H1 (cell line): ENCODE measurements around the gene NAV2. TPM values are rescaled to one million over a fixed set of nuclear protein-coding genes. Genes with fewer than 3 reads are reported as not detected.

ENCODE experiments used
- CTCF ChIA-PET: fragments of 300-600 bp; sonication (Branson Sonifier 250); formaldehyde crosslinking; loops from one replicate; lab custom pipeline; 2021; ENCODE audit not compliant: partially characterized antibody; lab: Charles Lee
- POLR2A ChIA-PET: fragments of 300-600 bp; sonication (Branson Sonifier 250); formaldehyde crosslinking; loops from one replicate; lab custom pipeline; 2021; ENCODE audit warnings: inconsistent platforms; ENCODE audit not compliant: partially characterized antibody; lab: Charles Lee
- DNase-seq, 2 experiments: peaks; one replicate each; pipeline versions ENCODE4 v3.0.0 to v3.0.0-alpha.2; 2010 to 2022; ENCODE audit warnings: low spot score in 2 of 2, low read depth in 1 of 2, mixed read lengths in 1 of 2
- FAIRE-seq: peaks from 2 replicates; lab custom pipeline; 2011; peaks lifted over from hg19 to GRCh38; lab: Jason Lieb, UNC
- H2AFZ ChIP-seq: 2 replicates; pipeline ENCODE4 v1.8.1; 2012; ENCODE audit warnings: low read length, inconsistent platforms
- H2AK5ac ChIP-seq: 2 replicates; pipeline ENCODE4 v1.6.1; 2013; ENCODE audit warnings: low read depth, low read length
- H2BK120ac ChIP-seq: replicated peaks from 2 replicates; pipeline ENCODE3; 2013; ENCODE audit warnings: low read depth, low read length, inconsistent platforms
- H2BK12ac ChIP-seq: 2 replicates; pipeline ENCODE4 v1.6.1; 2013; ENCODE audit warnings: low read depth, low read length
- H2BK15ac ChIP-seq: 2 replicates; pipeline ENCODE4 v1.6.1; 2013; ENCODE audit warnings: low read length
- H2BK20ac ChIP-seq: 2 replicates; pipeline ENCODE4 v1.6.1; 2013; ENCODE audit warnings: low read length
- H2BK5ac ChIP-seq: 2 replicates; pipeline ENCODE4 v1.6.1; 2013; ENCODE audit warnings: low read depth, low read length
- H3K14ac ChIP-seq: 2 replicates; pipeline ENCODE4 v1.6.1; 2013; ENCODE audit warnings: inconsistent platforms; ENCODE audit not compliant: insufficient read length
- H3K18ac ChIP-seq: 2 replicates; pipeline ENCODE4 v1.6.1; 2013; ENCODE audit warnings: low read length; ENCODE audit errors: extremely low read depth
- H3K23ac ChIP-seq: 2 replicates; pipeline ENCODE4 v1.6.1; 2013; ENCODE audit warnings: inconsistent platforms; ENCODE audit not compliant: insufficient read length
- H3K23me2 ChIP-seq: 2 replicates; pipeline ENCODE4 v1.6.1; 2013; ENCODE audit warnings: low read depth, low read length
- H3K27ac ChIP-seq: 2 replicates; pipeline ENCODE4 v1.6.1; 2011; ENCODE audit warnings: low read depth, low read length, inconsistent platforms
- H3K27me3 ChIP-seq, 4 experiments: replicated peaks in 1 of 4; 1 replicate in 1 of 4; 2 replicates in 3 of 4; pipeline versions ENCODE4 v1.6.1 to v1.8.1; 2011 to 2013; ENCODE audit warnings: low read length in 3 of 4, mild to moderate bottlenecking in 3 of 4, inconsistent platforms in 2 of 4, mixed read lengths in 2 of 4, moderate library complexity in 1 of 4; ENCODE audit not compliant: control insufficient read depth in 3 of 4, insufficient read depth in 3 of 4; ENCODE audit errors: extremely low read depth in 1 of 4
- H3K36me3 ChIP-seq, 4 experiments: 2 replicates each; pipeline versions ENCODE4 v1.6.1 to v1.8.1; 2011 to 2013; ENCODE audit warnings: mild to moderate bottlenecking in 4 of 4, low read length in 3 of 4, moderate library complexity in 2 of 4, control low read depth in 1 of 4, inconsistent platforms in 1 of 4; ENCODE audit not compliant: insufficient read depth in 4 of 4, control insufficient read depth in 2 of 4
- H3K4ac ChIP-seq: replicated peaks from 2 replicates; pipeline ENCODE3; 2013; ENCODE audit warnings: low read length, low read depth, mixed read lengths, inconsistent platforms; ENCODE audit not compliant: insufficient read length
- H3K4me1 ChIP-seq, 4 experiments: replicated peaks in 1 of 4; 1 replicate in 1 of 4; 2 replicates in 3 of 4; pipeline versions ENCODE4 v1.6.1 to v1.8.1; 2011 to 2013; ENCODE audit warnings: low read length in 3 of 4, inconsistent platforms in 2 of 4, mixed read lengths in 1 of 4; ENCODE audit not compliant: insufficient read depth in 4 of 4, control insufficient read depth in 3 of 4
- H3K4me2 ChIP-seq, 2 experiments: 2 replicates each; pipeline versions ENCODE4 v1.6.1 to v1.8.1; 2011 to 2013; ENCODE audit warnings: low read depth in 2 of 2, low read length in 2 of 2, control low read depth in 1 of 2, inconsistent platforms in 1 of 2, mild to moderate bottlenecking in 1 of 2; ENCODE audit not compliant: insufficient read depth in 1 of 2
- H3K4me3 ChIP-seq, 4 experiments: fragments of 200-600, 300-600 bp in 1 of 4; sonication (generic), shearing (Covaris generic), sonication (Bioruptor Twin) in 1 of 4; 2 replicates each; pipeline versions ENCODE4 v1.5.1 to v1.8.1; 2011 to 2016; ENCODE audit warnings: low read length in 4 of 4, low read depth in 3 of 4, control low read depth in 2 of 4, inconsistent platforms in 2 of 4, mild to moderate bottlenecking in 2 of 4, mixed read lengths in 1 of 4, moderate library complexity in 1 of 4; ENCODE audit not compliant: insufficient read depth in 2 of 4; ENCODE audit errors: extremely low read depth in 1 of 4
- H3K56ac ChIP-seq: replicated peaks from 2 replicates; pipeline ENCODE3; 2013; ENCODE audit warnings: low read depth, mild to moderate bottlenecking, mixed read lengths, low read length, inconsistent platforms; ENCODE audit not compliant: insufficient read length
- H3K79me1 ChIP-seq: 2 replicates; pipeline ENCODE4 v1.6.1; 2013; ENCODE audit warnings: low read depth, low read length, control low read depth
- H3K79me2 ChIP-seq, 2 experiments: 2 replicates each; pipeline versions ENCODE4 v1.6.1 to v1.8.1; 2012 to 2013; ENCODE audit warnings: low read length in 2 of 2, mild to moderate bottlenecking in 2 of 2, inconsistent platforms in 1 of 2; ENCODE audit not compliant: insufficient read depth in 2 of 2, control insufficient read depth in 1 of 2
- H3K9ac ChIP-seq, 4 experiments: replicated peaks in 1 of 4; 1 replicate in 1 of 4; 2 replicates in 3 of 4; pipeline versions ENCODE4 v1.6.1 to v1.8.1; 2011 to 2013; ENCODE audit warnings: low read depth in 3 of 4, low read length in 3 of 4, control low read depth in 2 of 4, mild to moderate bottlenecking in 2 of 4, moderate library complexity in 2 of 4, inconsistent platforms in 1 of 4; ENCODE audit errors: extremely low read depth in 1 of 4
- H3K9me3 ChIP-seq, 2 experiments: 2 replicates each; pipeline versions ENCODE4 v1.6.1 to v1.8.1; 2012 to 2013; ENCODE audit warnings: mild to moderate bottlenecking in 2 of 2, moderate library complexity in 2 of 2, control low read depth in 1 of 2, inconsistent platforms in 1 of 2, low read depth in 1 of 2, low read length in 1 of 2, mixed read lengths in 1 of 2; ENCODE audit not compliant: insufficient read depth in 2 of 2
- H4K20me1 ChIP-seq, 2 experiments: replicated peaks in 1 of 2; 2 replicates each; pipeline versions ENCODE3 to v1.8.1; 2011 to 2013; ENCODE audit warnings: inconsistent platforms in 2 of 2, low read length in 2 of 2, mild to moderate bottlenecking in 1 of 2; ENCODE audit not compliant: insufficient read depth in 2 of 2, control insufficient read depth in 1 of 2
- H4K5ac ChIP-seq: 2 replicates; pipeline ENCODE4 v1.6.1; 2013; ENCODE audit warnings: low read length, low read depth, mixed read lengths, inconsistent platforms; ENCODE audit not compliant: insufficient read length
- H4K8ac ChIP-seq: 2 replicates; pipeline ENCODE4 v1.8.0; 2013; ENCODE audit warnings: mild to moderate bottlenecking, moderate library complexity, low read length, inconsistent platforms; ENCODE audit not compliant: insufficient read depth; ENCODE audit errors: extremely low read depth
- H4K91ac ChIP-seq: replicated peaks from 2 replicates; pipeline ENCODE3; 2013; ENCODE audit warnings: low read length, mixed read lengths, inconsistent platforms; ENCODE audit not compliant: insufficient read length
- CBX5 ChIP-seq: fragments of 300-800, 300-1000 bp; sonication (generic); IDR thresholded peaks from 2 replicates; pipeline ENCODE4 v1.7.1; 2016; ENCODE audit warnings: antibody characterized with exemption, low read length, low read depth
- CBX8 ChIP-seq: fragments of 300-800, 300-1000 bp; sonication (generic); IDR thresholded peaks from 2 replicates; pipeline ENCODE4 v1.7.1; 2016; ENCODE audit warnings: low read depth, low read length, borderline replicate concordance
- CEBPB ChIP-seq: IDR thresholded peaks from 2 replicates; pipeline ENCODE4 v1.6.1; 2012; ENCODE audit warnings: low read depth, low read length
- HDAC6 ChIP-seq: IDR thresholded peaks from one replicate; pipeline ENCODE4 v1.7.1; 2012; ENCODE audit warnings: low read depth, mild to moderate bottlenecking, inconsistent platforms, low read length, moderate library complexity
- MAFK ChIP-seq: IDR thresholded peaks from 2 replicates; pipeline ENCODE4 v1.6.1; 2012; ENCODE audit warnings: low read depth, mild to moderate bottlenecking, improper control_type of control experiment, low read length
- NANOG ChIP-seq: IDR thresholded peaks from 2 replicates; pipeline ENCODE4 v1.6.1; 2011; ENCODE audit warnings: low read length, low read depth, mild to moderate bottlenecking, inconsistent platforms; ENCODE audit not compliant: insufficient read depth, poor library complexity, severe bottlenecking
- NRF1 ChIP-seq: IDR thresholded peaks from 2 replicates; pipeline ENCODE4 v1.6.1; 2011; ENCODE audit warnings: mild to moderate bottlenecking, low read depth, low read length, improper control_type of control experiment
- POU5F1 ChIP-seq: IDR thresholded peaks from 2 replicates; pipeline ENCODE4 v1.6.1; 2011; ENCODE audit warnings: low read depth, mild to moderate bottlenecking, low read length, moderate library complexity
- RBBP5 ChIP-seq: IDR thresholded peaks from 2 replicates; pipeline ENCODE4 v1.7.1; 2012; ENCODE audit warnings: low read depth, mild to moderate bottlenecking, inconsistent platforms, low read length, moderate library complexity, borderline replicate concordance
- RNF2 ChIP-seq: fragments of 200-900, 300-1000 bp; sonication (generic); IDR thresholded peaks from 2 replicates; pipeline ENCODE4 v1.7.1; 2016; ENCODE audit warnings: borderline replicate concordance, low read depth, mild to moderate bottlenecking, antibody characterized with exemption, low read length; ENCODE audit not compliant: poor library complexity, severe bottlenecking; ENCODE audit errors: missing control alignments
- SIN3A ChIP-seq, 2 experiments: IDR thresholded peaks in 1 of 2; conservative IDR thresholded peaks in 1 of 2; 2 replicates each; pipeline ENCODE4 v1.6.1; 2011 to 2012; ENCODE audit warnings: low read length in 2 of 2, improper control_type of control experiment in 1 of 2, low read depth in 1 of 2, mild to moderate bottlenecking in 1 of 2
- SRF ChIP-seq: IDR thresholded peaks from 2 replicates; pipeline ENCODE4 v1.6.1; 2011; ENCODE audit warnings: mild to moderate bottlenecking, low read depth, low read length, moderate library complexity
- TAF1 ChIP-seq: IDR thresholded peaks from 2 replicates; pipeline ENCODE4 v1.6.1; 2011; ENCODE audit warnings: mild to moderate bottlenecking, low read depth, low read length
- YY1 ChIP-seq: IDR thresholded peaks from 2 replicates; pipeline ENCODE4 v1.6.1; 2011; ENCODE audit warnings: low read depth, mild to moderate bottlenecking, low read length
- WGBS, 2 experiments: shearing (Covaris generic) in 1 of 2; methylation state at CpG; one replicate each; pipeline versions ENCODE4 v1.1.6 to v1.1.7; 2013 to 2015; ENCODE audit warnings: low lambda C conversion rate in 2 of 2, mixed read lengths in 2 of 2, inconsistent platforms in 1 of 2, low coverage in 1 of 2, missing lambda C conversion rate in 1 of 2; ENCODE audit not compliant: insufficient replicate concordance in 2 of 2, insufficient coverage in 1 of 2, insufficient read length in 1 of 2; ENCODE audit errors: extremely low coverage in 1 of 2, missing lambda C conversion rate in 1 of 2; 5-methylcytosine and 5-hydroxymethylcytosine counted together
- polyA plus RNA-seq, 7 experiments: library from polyadenylated mRNA; depleted of rRNA in 3 of 7; stranded (reverse) in 5 of 7; unstranded in 2 of 7; fragments of >200 nt in 5 of 7; fragments of 200-250 nt in 2 of 7; gene quantifications; 1 replicate in 5 of 7; 2 replicates in 1 of 7; 4 replicates in 1 of 7; pipeline versions ENCODE4 v1.2.1 to v1.2.3, GENCODE V29; 2011 to 2013; ENCODE audit warnings: missing spikeins in 2 of 7, mixed read lengths in 2 of 7
- total RNA-seq: library from RNA; stranded (reverse); fragmentation: NEBNext Ultra II Directional; extraction: Animal tissue kit (Norgen Biotek cat#: 25700); gene quantifications from 2 replicates; pipeline ENCODE4 v1.2.1, GENCODE V29; 2021

Gene NAV2
- total and polyA plus RNA-seq, 2 of the 8 experiments (the other 6 are each of a cell fraction or from before 2014, with no cell fraction given), result 35.6 to 73.6 TPM

DNA sequence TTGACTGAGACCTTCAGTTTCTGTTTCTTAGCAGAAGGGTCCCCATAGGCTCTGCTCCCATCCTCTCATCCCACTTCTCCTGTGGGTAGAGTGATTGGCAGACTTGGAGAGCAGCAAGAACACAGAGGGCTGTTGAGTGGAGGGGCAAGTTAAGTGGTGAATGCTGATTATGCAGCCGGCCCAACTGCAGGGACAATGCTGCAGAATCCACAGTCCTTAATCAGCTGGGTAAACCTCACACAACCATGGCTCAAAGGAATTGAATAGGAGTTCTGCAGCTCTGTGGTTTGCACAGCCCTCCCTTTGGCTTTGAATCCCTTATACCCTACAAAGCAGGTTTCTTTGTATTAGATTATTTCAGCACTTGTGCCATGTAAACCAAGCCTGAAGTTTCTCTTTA is 161.1 kb downstream of the NAV2 start:
- no peaks in the 10 kb centered on the region for H3K9me3 ChIP-seq
- FAIRE-seq, result no peak
- H3K4me1 ChIP-seq, result peaks cover 6 to 31% (median 19%) of the 10 kb centered on the region in 4 experiments
- 0 out of 4 replicates have a peak overlapping the region, but pooled peaks of 1 of the 2 experiments have one; percentile 3 for H3K4me2 ChIP-seq
- H3K56ac ChIP-seq, result no peak overlapping the region
- H2AFZ ChIP-seq, result no peak overlapping the region
- no peaks in the 10 kb centered on the region for H4K20me1 ChIP-seq
- H2BK12ac ChIP-seq, result no peak overlapping the region
- POLR2A ChIA-PET, result interaction anchor here (0.7 kb wide), 1 partner anchor 171 kb away, joined by 3 read pairs; no protein-coding TSS in a partner anchor
- DNase-seq, result no peak
- H4K5ac ChIP-seq, result no peak overlapping the region
- no peak overlapping the region for H3K4me3 ChIP-seq
- no peak overlapping the region for H2AK5ac ChIP-seq
- H3K23ac ChIP-seq, result no peak overlapping the region
- no peaks in the 10 kb centered on the region for H3K23me2 ChIP-seq
- peak overlapping the region; percentile 86; the same call in 1 of the 2 replicates for H2BK5ac ChIP-seq
- H3K27me3 ChIP-seq, result no peaks in the 10 kb centered on the region
- no peak overlapping the region for H3K18ac ChIP-seq
- H2BK120ac ChIP-seq, result no peak overlapping the region
- CTCF ChIA-PET, result interaction anchor here (0.7 to 1.2 kb wide), 2 partner anchors 30 to 31 kb away, joined by 3 to 5 read pairs; no protein-coding TSS in a partner anchor
- H4K91ac ChIP-seq, result no peak overlapping the region
- H2BK20ac ChIP-seq, result no peak overlapping the region
- no peak overlapping the region for H3K27ac ChIP-seq
- no peak overlapping the region for H3K14ac ChIP-seq
- WGBS, 2 experiments, result 70% methylated on average over 1 of the region's 1 CpG; no CpG with 5 or more reads in 1 of the 2 experiments
- H3K9ac ChIP-seq, result no peak overlapping the region
- H4K8ac ChIP-seq, result no peak overlapping the region
- H3K79me2 ChIP-seq, result peaks cover 0 to 7% of the 10 kb centered on the region in 2 experiments; a peak in 1 of 4 replicates
- H2BK15ac ChIP-seq, result no peak overlapping the region; the same call in 1 of the 2 replicates
- no peaks in the 10 kb centered on the region; the same call in 1 of the 2 replicates for H3K79me1 ChIP-seq
- no peak overlapping the region for H3K4ac ChIP-seq
- peaks cover 3 to 7% (median 4%) of the 10 kb centered on the region in 4 experiments; a peak in 7 of 8 replicates for H3K36me3 ChIP-seq
- TF ChIP-seq YY1 (no peak), RNF2 (no peak), NANOG (no peak), HDAC6 (no peak), RBBP5 (no peak), MAFK (no peak), CBX8 (no peak), SIN3A (conservative IDR thresholded peaks at IDR 0.05 in 1 of 2, IDR thresholded peaks at IDR 0.05 in 1 of 2; ENCODE audit: low read depth in 1 of 2, low read length in 2 of 2) (no peak), POU5F1 (no peak), TAF1 (no peak), SRF (no peak), CEBPB (no peak), CBX5 (no peak), NRF1 (no peak)
